ENCODE measurements around the gene DYRK3.
A peak's percentile ranks its signal among the peaks of the same experiment; 100 is the strongest.

Gene DYRK3

GRCh38 chr1:206661161-206661820 lies 26.0 kb downstream of the DYRK3 start:
- no peak for DNase-seq (ENCODE audit: low read depth in 2 of 2)

- DNase-seq (ENCODE audit: low read depth in 2 of 2): no peak
Observed at GRCh38 chr1:206662396-206663092, 27.2 kb downstream of the DYRK3 start.

- DNase-seq (ENCODE audit: low read depth in 2 of 2): no peak
Observed at GRCh38 chr1:206663362-206663761, 28.0 kb downstream of the DYRK3 start.

GRCh38 chr1:206663832-206664652 lies 28.7 kb downstream of the DYRK3 start:
- peak; percentile 36 to 38 for DNase-seq (ENCODE audit: low read depth in 2 of 2)

- no peak for DNase-seq (ENCODE audit: low read depth in 2 of 2)
Observed at GRCh38 chr1:206664740-206665139, 29.4 kb downstream of the DYRK3 start.

GRCh38 chr1:206666031-206666561 lies 30.8 kb downstream of the DYRK3 start:
- DNase-seq (ENCODE audit: low read depth in 2 of 2): no peak

- DNase-seq (ENCODE audit: low read depth in 2 of 2): no peak
Observed at GRCh38 chr1:206666954-206667665, 31.8 kb downstream of the DYRK3 start.

GRCh38 chr1:206668351-206668750 lies 33.0 kb downstream of the DYRK3 start:
- no peak for DNase-seq (ENCODE audit: low read depth in 2 of 2)

GRCh38 chr1:206668874-206669410 lies 33.6 kb downstream of the DYRK3 start:
- no peak for DNase-seq (ENCODE audit: low read depth in 2 of 2)

- no peak for DNase-seq (ENCODE audit: low read depth in 2 of 2)
Observed at GRCh38 chr1:206672011-206672688, 36.8 kb downstream of the DYRK3 start.

GRCh38 chr1:206672844-206673758 lies 37.8 kb downstream of the DYRK3 start:
- DNase-seq (ENCODE audit: low read depth in 2 of 2): no peak

GRCh38 chr1:206674236-206674635 lies 38.9 kb downstream of the DYRK3 start:
- DNase-seq (ENCODE audit: low read depth in 2 of 2): no peak

- no peak for DNase-seq (ENCODE audit: low read depth in 2 of 2)
Observed at GRCh38 chr1:206674745-206675175, 39.4 kb downstream of the DYRK3 start.

- no peak for DNase-seq (ENCODE audit: low read depth in 2 of 2)
Observed at GRCh38 chr1:206676499-206676898, 41.2 kb downstream of the DYRK3 start.

GRCh38 chr1:206678490-206678889 lies 43.2 kb downstream of the DYRK3 start:
- no peak for DNase-seq (ENCODE audit: low read depth in 2 of 2)

- no peak for DNase-seq (ENCODE audit: low read depth in 2 of 2)
Observed at GRCh38 chr1:206679738-206680211, 44.4 kb downstream of the DYRK3 start.

- no peak for DNase-seq (ENCODE audit: low read depth in 2 of 2)
Observed at GRCh38 chr1:206680279-206680678, 44.9 kb downstream of the DYRK3 start.

GRCh38 chr1:206681359-206681758 lies 46.0 kb downstream of the DYRK3 start:
- DNase-seq (ENCODE audit: low read depth in 2 of 2): no peak

GRCh38 chr1:206682111-206682510 lies 46.8 kb downstream of the DYRK3 start:
- DNase-seq (ENCODE audit: low read depth in 2 of 2): no peak

- DNase-seq (ENCODE audit: low read depth in 2 of 2): no peak
Observed at GRCh38 chr1:206683313-206683712, 48.0 kb downstream of the DYRK3 start.

Data from stimulated activated CD8-positive, alpha-beta memory T cell treated with anti-CD3 and anti-CD28 coated beads, Interleukin-15, amount 100 ng/mL, for 48 hours (primary cell).